HG03097 (cell line): Measurements from ENCODE around the gene POR.
"Not testable (repeated sequence)": the region's sequence is repeated elsewhere in the genome, so short reads cannot be mapped to it uniquely, and the experiment has no call there.

ENCODE experiments used
- ATAC-seq: cut with Tn5 transposase; IDR thresholded peaks from one replicate; pipeline ENCODE4 v1.9.1; 2021; ENCODE audit not compliant: unreplicated experiment, low FRiP score

Gene POR

DNA sequence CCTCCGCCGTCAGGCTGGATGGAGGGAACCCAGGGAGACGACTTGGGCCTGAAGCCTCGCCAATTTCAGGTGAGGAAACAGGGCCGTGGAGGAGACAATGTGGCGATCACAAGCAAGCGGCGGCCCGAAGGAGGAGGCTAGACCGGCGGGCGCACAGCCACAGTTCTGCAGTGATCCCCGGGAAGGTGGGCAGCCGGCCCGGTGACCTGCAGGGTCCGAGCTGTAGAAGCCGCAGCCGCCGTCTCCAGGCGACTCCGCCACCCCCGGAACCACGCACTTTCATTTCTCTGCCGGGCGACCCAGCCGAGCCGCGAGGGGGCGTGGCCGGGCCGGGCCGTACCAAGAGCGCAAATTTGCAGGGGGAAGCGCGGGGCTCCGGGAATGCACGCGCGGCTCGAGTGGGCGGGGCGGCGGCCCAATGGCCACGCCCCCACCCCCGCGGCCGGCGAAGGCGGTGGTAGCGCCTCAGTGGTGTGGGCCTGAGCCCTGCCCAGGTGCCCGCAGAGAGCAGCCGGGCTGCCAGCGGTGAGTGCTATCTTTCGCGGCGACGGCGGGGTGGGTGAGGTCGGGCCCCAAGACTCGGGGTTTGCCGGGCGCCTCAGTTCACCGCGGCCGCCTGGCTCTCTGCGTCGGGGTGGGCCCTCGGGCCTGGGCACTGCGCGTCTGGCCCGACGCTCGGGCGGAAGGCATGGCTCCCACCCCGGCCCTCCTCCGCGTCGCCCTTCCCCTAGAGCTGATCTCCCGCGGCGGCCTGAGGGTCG, at the start of gene POR:
Gene POR (plus strand): TSS at position 501 of the 761 bp plus-strand sequence. CDS start 38,847 bp downstream, outside the sequence.
- peak; percentile 94 for ATAC-seq

- no peak for ATAC-seq
Measured at GRCh38 chr7:75866114-75866488, 48.9 kb upstream of the POR start.

DNA sequence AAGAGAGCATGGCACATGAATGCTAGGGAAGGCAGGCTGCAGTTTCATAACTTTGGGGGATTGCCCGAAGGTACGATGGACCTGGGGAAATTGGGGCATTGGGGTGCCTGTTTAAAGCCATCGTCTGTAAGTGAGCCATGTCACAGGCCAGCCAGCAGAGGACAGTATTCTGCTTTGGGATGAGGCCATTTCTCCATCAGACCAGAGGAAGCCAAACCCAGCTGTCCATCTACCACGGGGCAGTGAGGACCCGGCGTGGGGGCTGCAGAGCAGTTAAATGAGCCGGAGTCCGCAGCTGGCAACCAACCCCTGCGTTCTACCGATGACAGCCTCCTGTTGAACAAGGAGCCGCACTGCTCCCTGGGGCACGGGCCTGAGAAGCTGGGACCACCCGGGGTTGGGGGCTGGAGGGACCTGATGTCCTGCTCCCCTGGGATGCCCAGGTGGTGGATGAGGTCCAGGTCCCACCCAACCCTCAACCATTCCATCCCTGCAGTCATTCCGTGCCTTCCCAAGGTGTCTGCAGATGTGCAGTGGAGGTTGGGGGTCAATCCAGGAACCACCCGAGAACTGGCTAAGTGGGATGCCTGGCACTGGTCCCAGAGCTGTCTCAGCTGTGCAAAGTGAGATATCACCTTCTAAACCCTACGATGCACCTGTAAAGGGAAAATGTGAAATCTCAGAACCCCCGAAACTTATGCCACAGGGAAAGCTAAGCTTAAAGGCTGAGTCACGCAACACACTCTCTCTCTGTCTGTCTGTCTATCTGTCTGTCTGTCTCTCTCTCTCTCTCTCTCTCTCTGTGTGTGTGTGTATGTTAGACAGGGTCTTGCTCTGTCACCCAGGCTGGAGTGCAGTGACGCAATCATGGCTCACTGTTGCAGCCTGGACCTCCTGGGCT, 48.2 kb upstream of the POR start:
- no peak for ATAC-seq

- no peak for ATAC-seq
Measured at GRCh38 chr7:75867390-75867717, 47.6 kb upstream of the POR start.

DNA sequence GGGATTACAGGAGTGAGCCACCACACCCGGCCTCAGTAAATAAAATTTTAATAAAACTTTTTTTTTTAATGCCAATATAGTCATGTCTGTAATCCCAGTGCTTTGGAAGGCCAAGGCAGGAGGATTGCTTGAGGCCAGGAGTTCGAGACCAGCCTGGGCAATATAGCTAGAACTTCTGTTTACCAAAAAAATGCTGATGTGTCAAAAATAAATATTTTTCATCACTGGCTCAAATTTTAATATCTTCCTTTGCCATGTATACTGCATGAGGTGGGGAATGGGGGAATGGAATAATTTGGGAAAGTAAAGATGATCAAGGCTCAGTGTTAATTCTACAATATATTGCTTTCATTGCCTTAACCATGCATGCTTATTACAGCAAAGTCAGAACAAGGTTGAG, 46.8 kb upstream of the POR start:
- ATAC-seq = no peak

DNA sequence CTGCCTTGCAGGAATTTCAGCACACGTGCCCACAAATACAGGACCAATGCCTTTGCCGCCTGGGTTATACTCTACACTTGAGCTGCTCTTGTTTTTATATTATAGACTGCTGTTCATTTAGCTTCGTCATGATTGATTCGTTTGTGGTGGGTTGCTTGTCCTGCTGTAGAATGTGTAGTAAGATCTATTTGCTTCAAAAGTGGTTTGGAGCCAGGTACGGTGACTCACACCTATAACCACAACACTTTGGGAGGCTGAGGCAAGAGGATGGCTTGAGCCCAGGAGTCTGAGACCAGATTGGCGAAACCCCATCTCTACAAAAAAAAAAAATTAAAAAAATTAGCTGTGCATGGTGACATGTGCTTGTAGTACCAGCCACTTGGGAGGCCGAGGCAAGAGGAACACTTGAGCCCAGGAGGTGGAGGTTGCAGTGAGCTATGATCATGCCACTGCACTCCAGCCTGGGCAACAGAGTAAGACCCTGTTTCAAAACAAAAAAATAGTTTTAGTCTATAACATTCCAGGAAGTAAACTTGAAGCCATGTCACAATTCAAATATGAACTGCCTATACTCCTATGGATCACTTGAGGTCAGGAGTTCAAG, 45.1 kb upstream of the POR start:
- no peak for ATAC-seq

- ATAC-seq = no peak
Measured at GRCh38 chr7:75870557-75871161, 44.3 kb upstream of the POR start.

DNA sequence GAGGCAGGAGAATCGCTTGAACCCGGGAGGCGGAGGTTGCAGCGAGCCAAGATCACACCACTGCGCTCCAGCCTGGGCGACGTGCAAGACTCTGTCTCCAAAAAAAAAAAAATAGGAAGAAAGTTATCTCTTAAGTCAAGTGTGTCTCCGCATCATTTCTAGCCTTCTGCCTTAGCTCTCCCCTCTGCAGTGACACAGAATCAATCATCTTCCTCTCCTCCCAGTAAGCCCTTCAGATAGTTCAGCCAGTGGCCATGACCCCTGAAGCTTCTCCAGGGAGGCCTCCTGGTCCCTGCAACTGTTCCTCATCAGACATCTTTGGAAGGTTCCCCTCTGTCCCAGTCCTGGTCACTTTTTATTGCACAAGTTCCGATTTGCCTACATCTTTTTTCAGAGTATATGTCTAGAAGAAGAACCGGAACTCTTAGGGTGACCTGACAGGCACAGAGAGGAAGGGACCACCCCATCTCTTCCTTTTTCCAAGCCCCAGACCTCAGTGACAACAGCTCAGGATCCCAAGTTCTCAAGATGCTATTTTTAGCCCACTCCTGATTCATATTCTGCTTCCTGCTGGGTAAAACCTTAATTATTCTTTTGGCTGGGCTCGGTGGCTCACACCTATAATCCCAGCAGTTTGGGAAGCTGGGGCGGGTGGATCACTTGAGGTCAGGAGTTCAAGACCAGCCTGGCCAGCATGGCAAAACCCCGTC, 42.7 kb upstream of the POR start:
- ATAC-seq = no peak

DNA sequence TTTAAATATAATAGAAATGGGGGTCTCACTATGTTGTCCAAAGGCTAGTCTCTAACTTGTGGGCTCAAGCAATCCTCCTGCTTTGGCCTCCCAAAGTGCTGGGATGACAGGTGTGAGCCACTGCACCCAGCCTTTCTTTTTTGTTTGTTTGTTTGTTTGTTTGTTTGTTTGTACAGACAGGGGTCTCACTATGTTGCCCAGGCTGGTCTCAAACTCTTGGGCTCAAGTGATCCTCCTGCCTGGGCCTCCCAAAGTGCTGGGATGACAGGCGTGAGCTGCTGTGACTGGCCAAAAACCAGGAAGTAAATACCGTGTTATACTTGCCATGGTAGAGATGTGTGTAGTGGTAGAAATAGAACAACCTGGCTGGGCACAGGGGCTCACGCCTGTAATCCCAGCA, 40.8 kb upstream of the POR start:
- not testable (repeated sequence) for ATAC-seq

GRCh38 chr7:75875113-75876080, 39.6 kb upstream of the POR start:
- ATAC-seq = no peak

DNA sequence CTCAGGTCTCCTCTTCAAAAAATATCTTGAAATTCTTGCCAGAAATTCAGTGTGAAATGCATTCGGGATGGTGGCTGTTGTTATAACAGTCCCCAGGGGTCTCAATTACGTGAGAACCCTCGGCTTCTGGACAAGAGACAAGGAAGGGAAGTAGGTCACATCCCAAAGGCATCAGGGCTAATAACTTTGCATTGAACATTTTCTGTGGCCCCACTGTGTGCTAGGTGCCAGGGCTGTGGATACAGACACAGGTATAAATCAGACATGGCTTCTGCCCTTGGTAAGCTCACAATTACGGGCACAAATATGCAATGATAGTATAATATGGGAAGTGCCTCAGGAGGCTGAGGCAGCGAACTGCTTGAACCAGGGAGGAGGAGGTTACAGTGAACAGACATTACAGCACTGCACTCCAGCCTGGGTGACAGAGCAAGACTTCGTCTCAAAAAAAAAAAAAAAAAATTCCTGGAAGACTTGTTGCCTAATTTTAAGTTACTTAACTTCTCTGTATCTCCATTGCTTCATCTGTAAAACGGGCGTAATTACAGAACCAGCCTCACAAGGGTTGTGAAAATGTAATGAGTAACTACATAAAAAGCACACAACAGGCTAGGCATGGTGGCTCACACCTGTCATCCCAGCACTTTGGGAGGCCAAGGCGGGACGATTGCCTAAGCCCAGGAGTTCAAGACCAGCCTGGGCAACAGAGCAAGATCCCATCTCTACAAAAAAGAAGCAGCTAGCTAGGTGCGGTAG, 38.7 kb upstream of the POR start:
- ATAC-seq = no peak

DNA sequence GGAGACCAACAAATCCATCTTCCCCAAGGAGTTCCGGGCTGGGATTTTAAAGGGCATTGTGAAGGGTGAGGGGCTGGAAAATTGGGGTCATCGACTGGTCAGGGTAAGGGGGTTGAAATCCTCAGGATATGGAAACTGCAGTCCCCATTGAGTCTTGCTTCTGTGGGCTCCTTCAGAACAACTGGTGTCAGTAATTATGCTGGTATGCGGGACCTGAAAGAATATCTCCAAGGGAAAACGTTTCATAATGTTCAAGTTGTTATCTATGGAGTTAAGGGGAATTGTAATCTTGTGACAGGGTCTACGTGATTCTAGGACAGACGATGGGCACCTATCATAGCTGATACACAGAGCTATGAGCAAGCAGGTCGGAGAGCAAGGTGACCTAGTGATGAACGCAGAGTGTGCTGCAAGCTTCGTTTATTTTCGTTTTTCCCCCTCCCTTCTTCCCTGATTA, 36.6 kb upstream of the POR start:
- peak; percentile 27 for ATAC-seq

- ATAC-seq = peak; percentile 88
Measured at GRCh38 chr7:75878769-75879611, 36.0 kb upstream of the POR start, which contains the start of gene RHBDD2. Gene RHBDD2, plus strand, starts transcription at chr7:75879034. Its CDS starts 49 bp downstream, at chr7:75879083.

GRCh38 chr7:75879771-75880184, 35.2 kb upstream of the POR start:
- ATAC-seq = no peak

DNA sequence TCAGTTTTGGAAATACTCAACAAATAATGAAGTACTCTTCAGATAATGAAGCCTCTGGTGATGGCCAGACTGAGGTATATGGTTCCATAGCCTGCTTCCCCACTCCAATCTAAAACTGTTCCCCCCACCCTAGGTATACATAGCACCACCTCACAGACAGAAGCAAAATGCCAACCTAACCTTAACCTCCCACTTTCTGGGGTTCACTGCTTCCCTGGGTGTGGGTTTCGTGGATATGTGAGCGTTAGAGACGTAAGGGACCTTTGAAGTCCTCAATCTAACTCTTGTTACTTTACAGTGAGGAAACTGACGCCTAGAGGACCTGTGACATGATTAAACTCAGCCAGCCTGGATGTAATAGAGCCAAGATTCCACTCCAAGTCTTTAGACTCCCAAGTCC, 34.7 kb upstream of the POR start:
- no peak for ATAC-seq

DNA sequence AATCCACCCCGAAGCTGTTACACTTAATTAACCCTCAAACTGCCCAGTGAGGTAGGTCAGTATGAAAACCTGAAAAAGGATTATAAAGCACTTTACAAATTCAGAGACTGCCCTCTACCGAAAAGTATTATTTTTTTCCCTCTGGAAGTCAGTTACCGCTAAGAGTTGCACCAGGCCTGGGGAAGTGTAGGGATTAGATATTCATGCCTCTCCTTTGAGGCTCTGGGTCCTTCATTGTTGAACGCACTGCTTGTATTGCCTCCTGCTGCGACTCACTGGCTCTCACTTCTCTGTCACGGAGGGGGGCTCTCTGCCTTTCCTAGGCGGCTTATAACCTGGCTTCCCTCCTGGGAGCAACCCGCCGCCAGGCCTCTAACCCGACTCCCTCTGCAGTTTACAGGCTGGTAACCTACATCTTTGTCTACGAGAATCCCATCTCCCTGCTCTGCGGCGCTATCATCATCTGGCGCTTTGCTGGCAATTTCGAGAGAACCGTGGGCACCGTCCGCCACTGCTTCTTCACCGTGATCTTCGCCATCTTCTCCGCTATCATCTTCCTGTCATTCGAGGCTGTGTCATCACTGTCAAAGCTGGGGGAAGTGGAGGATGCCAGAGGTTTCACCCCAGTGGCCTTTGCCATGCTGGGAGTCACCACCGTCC, 33.4 kb upstream of the POR start:
- no peak for ATAC-seq

DNA sequence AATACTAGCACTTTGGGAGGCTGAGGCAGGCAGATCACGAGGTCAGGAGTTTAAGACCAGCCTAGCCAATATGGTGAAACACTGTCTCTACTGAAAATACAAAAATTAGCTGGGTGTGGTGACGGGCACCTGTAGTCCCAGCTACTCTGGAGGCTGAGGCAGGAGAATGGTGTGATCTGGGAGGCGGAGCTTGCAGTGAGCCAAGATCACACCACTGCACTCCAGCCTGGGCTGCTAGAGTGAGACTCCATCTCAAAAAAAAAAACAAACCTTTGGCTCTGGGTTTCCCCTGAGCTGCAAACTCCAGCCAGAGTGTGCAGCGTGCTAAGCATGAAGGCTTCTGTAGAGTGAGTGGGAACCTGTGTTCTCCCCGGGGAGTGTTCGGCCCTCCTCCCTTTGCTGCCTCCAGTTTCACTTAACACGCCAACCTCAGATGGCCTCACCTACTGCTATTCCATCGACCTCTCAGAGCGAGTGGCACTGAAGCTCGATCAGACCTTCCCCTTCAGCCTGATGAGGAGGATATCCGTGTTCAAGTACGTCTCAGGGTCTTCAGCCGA, 31.6 kb upstream of the POR start:
- not testable (repeated sequence) for ATAC-seq
